HepG2 (cell line): Measurements from ENCODE around the gene LRR1. TPM values are rescaled to one million over a fixed set of nuclear protein-coding genes. Genes with fewer than 3 reads are reported as not detected.
A peak's percentile ranks its signal among the peaks of the same experiment; 100 is the strongest.

Experiments used
- ATF7 ChIP-seq, 2 experiments: fragments of 450-650 bp in 1 of 2; sonication (generic) in 1 of 2; formaldehyde crosslinking in 1 of 2; IDR thresholded peaks; 2 replicates each; pipeline versions ENCODE4 v1.4.0 to v1.6.1; 2016 to 2020; ENCODE audit warnings: antibody characterized with exemption in 1 of 2, mild to moderate bottlenecking in 1 of 2, missing genetic modification reagents in 1 of 2
- DNMT1 ChIP-seq: sonication (generic); formaldehyde crosslinking; IDR thresholded peaks from 2 replicates; pipeline ENCODE4 v1.5.1; 2020; ENCODE audit warnings: mild to moderate bottlenecking, missing genetic modification reagents
- DR1 ChIP-seq: sonication (generic); formaldehyde crosslinking; IDR thresholded peaks from 2 replicates; pipeline ENCODE4 v1.8.0; 2021; ENCODE audit warnings: mild to moderate bottlenecking, missing genetic modification reagents, inconsistent platforms
- DRAP1 ChIP-seq: IDR thresholded peaks from 2 replicates; pipeline ENCODE4 v1.6.1; 2016; ENCODE audit warnings: missing genetic modification reagents, missing compliant biosample characterization
- FOXC1 ChIP-seq: sonication (generic); formaldehyde crosslinking; IDR thresholded peaks from 2 replicates; pipeline ENCODE4 v1.8.0; 2022; ENCODE audit warnings: mild to moderate bottlenecking, missing genetic modification reagents, borderline replicate concordance
- FOXP1 ChIP-seq, 2 experiments: fragments of 450-650 bp in 1 of 2; IDR thresholded peaks; 2 replicates each; pipeline ENCODE4 v1.6.1; 2017 to 2018; ENCODE audit warnings: antibody characterized with exemption in 1 of 2
- GZF1 ChIP-seq: sonication (generic); formaldehyde crosslinking; IDR thresholded peaks from 2 replicates; pipeline ENCODE4 v1.5.1; 2020; ENCODE audit warnings: mild to moderate bottlenecking, missing genetic modification reagents
- HIVEP1 ChIP-seq: sonication (generic); formaldehyde crosslinking; IDR thresholded peaks from 2 replicates; pipeline ENCODE4 v1.4.0; 2020; ENCODE audit warnings: mild to moderate bottlenecking, missing genetic modification reagents
- HOXA5 ChIP-seq: sonication (generic); formaldehyde crosslinking; IDR thresholded peaks from 2 replicates; pipeline ENCODE4 v1.4.0; 2020; ENCODE audit warnings: missing genetic modification reagents
- ZBTB42 ChIP-seq: sonication (generic); formaldehyde crosslinking; IDR thresholded peaks from 2 replicates; pipeline ENCODE4 v1.5.0; 2020; ENCODE audit warnings: mild to moderate bottlenecking, missing genetic modification reagents
- ZFP36L2 ChIP-seq: sonication (generic); formaldehyde crosslinking; IDR thresholded peaks from 2 replicates; pipeline ENCODE4 v1.4.0; 2020; ENCODE audit warnings: missing genetic modification reagents
- ZFP82 ChIP-seq: sonication (generic); formaldehyde crosslinking; IDR thresholded peaks from 2 replicates; pipeline ENCODE4 v1.5.1; 2020; ENCODE audit warnings: mild to moderate bottlenecking, missing genetic modification reagents, borderline replicate concordance
- ZFYVE20 ChIP-seq: sonication (generic); formaldehyde crosslinking; IDR thresholded peaks from 2 replicates; pipeline ENCODE4 v1.8.0; 2023; ENCODE audit warnings: low read depth, mild to moderate bottlenecking, moderate library complexity, missing genetic modification reagents, borderline replicate concordance
- ZNF343 ChIP-seq: sonication (generic); formaldehyde crosslinking; IDR thresholded peaks from 2 replicates; pipeline ENCODE4 v1.4.0; 2020; ENCODE audit warnings: mild to moderate bottlenecking, missing genetic modification reagents
- ZNF605 ChIP-seq: sonication (generic); formaldehyde crosslinking; IDR thresholded peaks from 2 replicates; pipeline ENCODE4 v1.8.0; 2022; ENCODE audit warnings: mild to moderate bottlenecking, missing genetic modification reagents
- ZNF737 ChIP-seq: sonication (generic); formaldehyde crosslinking; IDR thresholded peaks from 2 replicates; pipeline ENCODE4 v1.5.0; 2020; ENCODE audit warnings: missing genetic modification reagents, mild to moderate bottlenecking, borderline replicate concordance
- polyA plus RNA-seq, 8 experiments: library from polyadenylated mRNA; depleted of rRNA in 3 of 8; stranded (reverse) in 7 of 8; unstranded in 1 of 8; fragments of >200 nt; fragmentation: Illumina TruSeq in 4 of 8; extraction: Trizol in 4 of 8; gene quantifications; 2 replicates each; pipeline versions ENCODE4 v1.2.1 to v1.2.3, GENCODE V29; 2011 to 2016; ENCODE audit warnings: low read depth in 4 of 8, missing spikeins in 1 of 8, mixed read lengths in 1 of 8; ENCODE audit not compliant: insufficient read depth in 1 of 8
- total RNA-seq, 5 experiments: library from RNA; depleted of rRNA; stranded (reverse); fragments of >200 nt; fragmentation: Illumina TruSeq; extraction: Trizol; gene quantifications; 2 replicates each; pipeline ENCODE4 v1.2.3, GENCODE V29; 2016; ENCODE audit warnings: low read depth in 1 of 5
- TF ChIP-seq, protein P1 (sequence below): sonication (generic); formaldehyde crosslinking; IDR thresholded peaks from 2 replicates; pipeline ENCODE4 v1.8.1; 2023; ENCODE audit warnings: mild to moderate bottlenecking, missing genetic modification reagents
- TF ChIP-seq, protein P2 (sequence below): sonication (generic); formaldehyde crosslinking; IDR thresholded peaks from 2 replicates; pipeline ENCODE4 v1.9.0; 2021; ENCODE audit warnings: missing genetic modification reagents, borderline replicate concordance
- TF ChIP-seq, protein P3 (sequence below): sonication (generic); formaldehyde crosslinking; IDR thresholded peaks from 2 replicates; pipeline ENCODE4 v1.8.0; 2022; ENCODE audit warnings: mild to moderate bottlenecking, missing genetic modification reagents
- TF ChIP-seq, protein P4 (sequence below): sonication (generic); formaldehyde crosslinking; IDR thresholded peaks from 2 replicates; pipeline ENCODE4 v1.4.0; 2020; ENCODE audit warnings: mild to moderate bottlenecking, missing genetic modification reagents

LRR1 gene
- total and polyA plus RNA-seq, 2 of the 13 experiments (the other 11 are each of a cell fraction or from before 2014, with no cell fraction given), result 7.0 to 36.2 TPM

GRCh38 chr14:49585803-49586672 lies 12.7 kb upstream of the LRR1 start, which contains the start of gene RPS29 (continued):
- TF ChIP-seq DR1 (peak; percentile 91), ZNF343 (CRISPR knock-in tag) (0 out of 2 replicates have a peak, but pooled peaks have one; percentile 66), ZNF737 (CRISPR knock-in tag) (0 out of 2 replicates have a peak, but pooled peaks have one; percentile 50), ATF7 (IDR thresholded peaks at IDR 0.05) (peak; percentile 100), ATF7 (CRISPR knock-in tag; IDR thresholded peaks at IDR 0.05) (peak; percentile 99), ZFYVE20 (CRISPR knock-in tag) (no peak), FOXP1 (IDR thresholded peaks at IDR 0.05) (no peak), FOXP1 (CRISPR knock-in tag; IDR thresholded peaks at IDR 0.05) (no peak), ZBTB42 (CRISPR knock-in tag) (no peak), HOXA5 (CRISPR knock-in tag) (peak; percentile 51; the same call in 1 of the 2 replicates), DRAP1 (CRISPR knock-in tag) (peak; percentile 96), FOXC1 (CRISPR knock-in tag) (peak; percentile 60; the same call in 1 of the 2 replicates), ZFP82 (peak; percentile 43; the same call in 1 of the 2 replicates), ZNF605 (CRISPR knock-in tag) (peak; percentile 84), DNMT1 (CRISPR knock-in tag) (no peak), HIVEP1 (CRISPR knock-in tag) (peak; percentile 41; the same call in 1 of the 2 replicates), GZF1 (CRISPR knock-in tag) (no peak), ZFP36L2 (no peak)
- TF ChIP-seq, protein P1, sequence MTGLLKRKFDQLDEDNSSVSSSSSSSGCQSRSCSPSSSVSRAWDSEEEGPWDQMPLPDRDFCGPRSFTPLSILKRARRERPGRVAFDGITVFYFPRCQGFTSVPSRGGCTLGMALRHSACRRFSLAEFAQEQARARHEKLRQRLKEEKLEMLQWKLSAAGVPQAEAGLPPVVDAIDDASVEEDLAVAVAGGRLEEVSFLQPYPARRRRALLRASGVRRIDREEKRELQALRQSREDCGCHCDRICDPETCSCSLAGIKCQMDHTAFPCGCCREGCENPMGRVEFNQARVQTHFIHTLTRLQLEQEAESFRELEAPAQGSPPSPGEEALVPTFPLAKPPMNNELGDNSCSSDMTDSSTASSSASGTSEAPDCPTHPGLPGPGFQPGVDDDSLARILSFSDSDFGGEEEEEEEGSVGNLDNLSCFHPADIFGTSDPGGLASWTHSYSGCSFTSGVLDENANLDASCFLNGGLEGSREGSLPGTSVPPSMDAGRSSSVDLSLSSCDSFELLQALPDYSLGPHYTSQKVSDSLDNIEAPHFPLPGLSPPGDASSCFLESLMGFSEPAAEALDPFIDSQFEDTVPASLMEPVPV, result no peak
- TF ChIP-seq, protein P2, sequence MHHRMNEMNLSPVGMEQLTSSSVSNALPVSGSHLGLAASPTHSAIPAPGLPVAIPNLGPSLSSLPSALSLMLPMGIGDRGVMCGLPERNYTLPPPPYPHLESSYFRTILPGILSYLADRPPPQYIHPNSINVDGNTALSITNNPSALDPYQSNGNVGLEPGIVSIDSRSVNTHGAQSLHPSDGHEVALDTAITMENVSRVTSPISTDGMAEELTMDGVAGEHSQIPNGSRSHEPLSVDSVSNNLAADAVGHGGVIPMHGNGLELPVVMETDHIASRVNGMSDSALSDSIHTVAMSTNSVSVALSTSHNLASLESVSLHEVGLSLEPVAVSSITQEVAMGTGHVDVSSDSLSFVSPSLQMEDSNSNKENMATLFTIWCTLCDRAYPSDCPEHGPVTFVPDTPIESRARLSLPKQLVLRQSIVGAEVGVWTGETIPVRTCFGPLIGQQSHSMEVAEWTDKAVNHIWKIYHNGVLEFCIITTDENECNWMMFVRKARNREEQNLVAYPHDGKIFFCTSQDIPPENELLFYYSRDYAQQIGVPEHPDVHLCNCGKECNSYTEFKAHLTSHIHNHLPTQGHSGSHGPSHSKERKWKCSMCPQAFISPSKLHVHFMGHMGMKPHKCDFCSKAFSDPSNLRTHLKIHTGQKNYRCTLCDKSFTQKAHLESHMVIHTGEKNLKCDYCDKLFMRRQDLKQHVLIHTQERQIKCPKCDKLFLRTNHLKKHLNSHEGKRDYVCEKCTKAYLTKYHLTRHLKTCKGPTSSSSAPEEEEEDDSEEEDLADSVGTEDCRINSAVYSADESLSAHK, result no peak
- TF ChIP-seq, protein P3, sequence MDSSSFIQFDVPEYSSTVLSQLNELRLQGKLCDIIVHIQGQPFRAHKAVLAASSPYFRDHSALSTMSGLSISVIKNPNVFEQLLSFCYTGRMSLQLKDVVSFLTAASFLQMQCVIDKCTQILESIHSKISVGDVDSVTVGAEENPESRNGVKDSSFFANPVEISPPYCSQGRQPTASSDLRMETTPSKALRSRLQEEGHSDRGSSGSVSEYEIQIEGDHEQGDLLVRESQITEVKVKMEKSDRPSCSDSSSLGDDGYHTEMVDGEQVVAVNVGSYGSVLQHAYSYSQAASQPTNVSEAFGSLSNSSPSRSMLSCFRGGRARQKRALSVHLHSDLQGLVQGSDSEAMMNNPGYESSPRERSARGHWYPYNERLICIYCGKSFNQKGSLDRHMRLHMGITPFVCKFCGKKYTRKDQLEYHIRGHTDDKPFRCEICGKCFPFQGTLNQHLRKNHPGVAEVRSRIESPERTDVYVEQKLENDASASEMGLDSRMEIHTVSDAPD (CRISPR knock-in tag), result peak; percentile 72; the same call in 1 of the 2 replicates
- TF ChIP-seq, protein P4, sequence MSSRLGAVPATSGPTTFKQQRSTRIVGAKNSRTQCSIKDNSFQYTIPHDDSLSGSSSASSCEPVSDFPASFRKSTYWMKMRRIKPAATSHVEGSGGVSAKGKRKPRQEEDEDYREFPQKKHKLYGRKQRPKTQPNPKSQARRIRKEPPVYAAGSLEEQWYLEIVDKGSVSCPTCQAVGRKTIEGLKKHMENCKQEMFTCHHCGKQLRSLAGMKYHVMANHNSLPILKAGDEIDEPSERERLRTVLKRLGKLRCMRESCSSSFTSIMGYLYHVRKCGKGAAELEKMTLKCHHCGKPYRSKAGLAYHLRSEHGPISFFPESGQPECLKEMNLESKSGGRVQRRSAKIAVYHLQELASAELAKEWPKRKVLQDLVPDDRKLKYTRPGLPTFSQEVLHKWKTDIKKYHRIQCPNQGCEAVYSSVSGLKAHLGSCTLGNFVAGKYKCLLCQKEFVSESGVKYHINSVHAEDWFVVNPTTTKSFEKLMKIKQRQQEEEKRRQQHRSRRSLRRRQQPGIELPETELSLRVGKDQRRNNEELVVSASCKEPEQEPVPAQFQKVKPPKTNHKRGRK (CRISPR knock-in tag), result 0 out of 2 replicates have a peak, but pooled peaks have one; percentile 67
